Activated gamma-delta T cell (primary cell): ENCODE results near the gene CCNG2.

Experiments used
- DNase-seq: peaks from one replicate; lab custom pipeline; 2025; lab: John Stamatoyannopoulos, UW

Gene CCNG2

DNA sequence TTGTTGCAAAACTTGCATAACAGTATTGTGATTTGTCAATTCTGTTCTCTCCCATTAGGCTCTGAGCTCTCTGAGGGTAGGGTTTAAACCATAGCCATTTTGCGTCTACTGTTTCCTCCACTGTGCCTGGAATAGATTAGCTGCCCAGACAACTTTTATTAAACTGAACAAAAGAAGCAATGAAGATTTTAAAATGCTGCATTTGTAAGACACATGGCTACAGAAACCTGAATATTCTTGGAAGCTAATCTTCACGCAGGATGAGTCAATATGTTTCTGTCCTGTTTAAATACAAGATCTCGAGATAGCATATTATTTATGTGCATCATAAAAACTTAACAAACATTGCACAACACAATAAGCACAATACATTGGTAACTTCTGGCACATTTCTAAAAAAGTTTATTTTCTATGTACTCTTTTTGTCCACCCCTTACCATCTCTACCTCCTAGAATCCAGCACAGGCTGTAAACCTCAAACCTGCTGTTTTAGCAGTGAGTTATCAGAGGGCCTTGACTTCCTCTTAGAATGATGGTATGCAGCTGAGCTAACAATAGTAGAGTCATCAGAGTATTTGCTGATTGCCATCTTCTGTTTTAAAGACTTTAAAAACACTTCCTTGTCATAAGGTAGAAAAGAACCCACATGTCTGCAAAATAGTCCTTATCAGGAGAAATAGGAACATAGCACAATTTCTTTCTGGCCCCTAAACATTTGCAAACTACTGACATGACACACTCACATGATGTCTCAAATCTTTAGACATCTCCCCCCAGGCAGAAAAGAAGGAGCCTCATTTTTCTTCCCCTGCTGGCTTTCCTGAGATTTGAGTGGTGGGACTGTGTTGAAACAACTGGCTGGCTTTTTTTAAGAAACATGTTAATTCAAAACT is 10.6 kb upstream of the CCNG2 start:
- DNase-seq, result no peak

GRCh38 chr4:77147079-77147782 is 9.8 kb upstream of the CCNG2 start:
- no peak for DNase-seq

GRCh38 chr4:77148078-77148477 is 8.9 kb upstream of the CCNG2 start:
- DNase-seq, result no peak

DNA sequence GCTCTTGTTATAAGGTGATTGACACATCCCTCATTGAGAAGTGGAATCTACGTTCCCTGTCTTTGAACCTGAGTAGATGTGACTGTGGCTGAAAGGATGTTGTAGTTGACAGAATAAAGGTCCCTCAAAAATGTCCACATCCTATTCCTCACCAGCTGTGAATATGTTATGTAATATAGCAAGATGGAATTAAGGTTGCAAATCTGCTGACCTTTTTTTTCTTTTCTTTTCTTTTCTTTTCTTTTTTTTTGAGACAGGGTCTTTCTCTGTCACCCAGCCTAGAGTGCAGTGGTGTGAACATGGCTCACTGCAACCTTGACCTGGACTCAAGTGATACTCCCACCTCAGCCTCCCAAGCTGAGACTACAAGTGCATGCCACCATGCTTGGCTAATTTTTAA is 7.2 kb upstream of the CCNG2 start:
- no peak for DNase-seq

DNA sequence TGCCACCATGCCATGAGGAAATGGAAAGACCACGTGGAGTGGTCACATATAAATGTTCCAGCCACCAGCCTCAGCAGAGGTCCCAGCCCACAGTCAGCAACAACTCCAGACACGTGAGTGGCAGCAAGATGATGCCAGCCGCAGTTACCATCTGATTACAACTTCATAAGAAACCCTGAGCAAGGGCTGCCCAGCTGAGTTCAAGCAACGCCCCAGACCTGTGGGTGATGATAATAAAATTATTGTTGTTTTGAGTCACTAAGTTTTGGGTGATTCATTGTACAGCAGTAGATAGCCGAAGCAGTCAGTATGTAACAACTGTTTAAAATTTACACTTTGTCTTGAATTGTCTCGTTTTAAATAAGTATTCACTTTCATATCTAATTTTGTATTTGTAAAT is 5.8 kb upstream of the CCNG2 start:
- no peak for DNase-seq

- no peak for DNase-seq
These were observed 4.6 kb upstream of the CCNG2 start for GRCh38 chr4:77152421-77152820.

DNA sequence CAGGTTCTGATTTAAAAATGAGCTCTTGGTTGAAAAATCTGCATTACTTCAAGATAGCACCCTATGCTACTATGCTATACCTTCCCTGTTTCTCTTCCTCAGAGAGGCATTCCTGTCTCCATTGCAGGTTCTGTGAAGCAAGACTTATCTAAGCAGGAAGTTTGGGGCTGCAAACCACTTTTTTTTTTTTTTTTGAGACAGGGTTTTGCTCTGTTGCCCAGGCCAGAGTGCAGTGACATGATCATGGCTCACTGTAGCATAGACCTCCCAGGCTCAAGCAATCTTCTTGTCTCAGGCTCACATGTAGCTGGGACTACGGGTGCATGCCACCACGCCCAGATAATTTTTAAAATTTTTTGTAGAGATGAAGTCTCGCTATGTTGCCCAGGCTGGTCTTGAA is 4.0 kb upstream of the CCNG2 start:
- no peak for DNase-seq

DNA sequence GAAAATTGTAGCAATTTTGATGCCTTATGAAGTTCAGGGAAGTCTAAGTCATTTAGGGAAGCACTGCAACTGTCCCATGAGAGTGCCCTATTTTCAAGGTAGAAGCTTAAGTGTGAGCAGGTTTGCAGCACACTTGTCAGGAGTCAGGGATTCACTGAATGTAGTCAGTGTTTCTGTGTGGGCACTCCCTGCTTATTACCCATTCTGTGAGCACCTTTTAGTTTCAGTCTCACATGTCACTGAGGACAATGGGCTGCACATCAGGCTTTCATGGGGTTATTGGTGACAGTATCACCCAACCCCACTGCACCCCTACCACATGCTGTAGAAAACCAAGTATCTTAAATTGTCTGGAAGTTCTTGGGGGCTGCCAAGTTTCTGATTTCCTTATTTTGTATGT is 2.9 kb upstream of the CCNG2 start:
- no peak for DNase-seq

- DNase-seq, result no peak
These were observed 2.1 kb upstream of the CCNG2 start for GRCh38 chr4:77154761-77155499.

DNA sequence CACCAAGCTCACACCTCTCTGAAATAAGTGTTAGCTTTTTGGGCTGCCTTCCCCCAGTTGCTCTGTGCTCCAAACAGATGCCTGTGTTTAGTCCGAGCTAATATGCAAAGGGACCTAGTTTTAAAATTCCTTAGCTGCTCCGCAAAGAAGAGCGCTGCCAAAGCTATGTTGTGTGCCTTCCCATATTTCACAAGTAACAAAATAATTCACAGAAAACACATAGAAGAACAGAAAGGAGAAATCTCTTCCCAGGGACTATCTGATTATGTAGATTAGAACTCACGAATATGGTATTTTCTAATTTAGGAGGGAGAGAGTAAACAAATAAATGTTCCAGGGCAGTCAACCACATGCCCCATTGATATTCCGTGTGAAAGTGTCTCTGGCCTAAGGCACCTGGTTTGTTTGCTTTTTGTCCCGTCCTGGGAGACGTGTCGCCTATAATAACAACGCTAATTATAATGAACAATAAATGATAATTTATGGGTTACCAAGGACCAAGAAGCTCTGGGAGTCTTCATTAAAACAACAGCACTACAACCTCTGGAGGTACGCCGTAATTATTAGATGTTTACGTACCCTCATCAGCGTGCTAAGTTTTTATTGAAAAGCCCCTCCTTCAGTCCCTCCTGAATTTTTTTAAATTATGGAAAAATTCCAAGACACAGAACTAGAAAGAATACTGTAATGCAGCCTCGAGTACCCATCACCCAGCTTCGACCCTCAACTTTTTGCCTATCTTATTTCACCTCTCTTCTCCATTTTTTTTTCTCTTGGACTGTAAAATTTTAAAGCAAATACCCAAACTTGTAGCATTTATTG is 1.2 kb upstream of the CCNG2 start:
- no peak for DNase-seq

DNA sequence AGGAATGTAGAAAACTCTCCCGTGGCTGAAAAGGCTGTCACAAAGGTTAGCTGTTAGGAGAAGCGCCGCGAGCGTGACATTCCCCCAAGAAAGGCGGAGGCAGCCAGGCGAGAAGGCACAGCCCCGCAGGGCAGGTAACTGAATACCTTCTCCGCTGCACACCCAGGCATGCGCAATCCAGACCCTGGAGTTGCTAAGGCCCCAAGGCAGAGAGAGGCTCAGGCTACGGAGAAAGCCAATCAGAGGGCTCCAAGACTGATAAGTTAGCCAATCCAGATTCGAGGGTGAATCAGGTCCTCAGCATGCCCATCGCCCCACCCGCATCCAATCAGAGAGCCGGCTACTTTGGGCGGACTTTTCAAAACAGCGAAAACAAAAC is 485 bp upstream of the CCNG2 start:
- DNase-seq, result peak; percentile 36

DNA sequence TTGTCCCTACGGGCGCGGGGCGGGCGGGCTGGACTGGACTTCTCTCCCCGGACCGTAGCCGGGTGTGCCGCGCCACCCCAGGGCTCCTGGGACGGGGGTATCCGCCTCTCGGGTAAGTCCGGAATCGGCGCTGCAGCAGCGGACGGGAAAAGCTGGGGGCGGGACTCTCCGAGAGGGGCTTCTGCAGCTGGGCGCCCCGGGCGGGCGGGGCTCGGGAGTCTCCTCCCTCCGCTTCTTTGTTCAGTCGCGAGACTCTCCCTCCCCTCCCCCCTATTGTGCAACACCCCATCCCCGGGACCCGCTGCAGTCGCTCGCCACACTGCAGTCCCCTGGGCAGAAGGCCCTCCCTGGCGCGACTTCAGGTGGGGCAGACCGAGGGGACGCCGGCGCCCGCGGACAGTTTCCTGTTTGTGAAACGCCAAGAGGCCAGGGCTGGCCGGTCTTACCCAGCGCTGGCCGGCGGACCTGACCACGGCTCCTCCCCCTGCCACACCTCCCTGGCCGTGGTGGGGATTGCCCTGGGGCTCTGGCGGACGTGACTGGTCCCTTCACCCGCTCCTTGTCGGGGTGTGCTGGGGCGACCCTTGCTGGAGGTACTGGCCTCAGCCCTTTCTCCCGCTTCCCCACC is 966 bp downstream of the CCNG2 start:
- peak; percentile 65 for DNase-seq

DNA sequence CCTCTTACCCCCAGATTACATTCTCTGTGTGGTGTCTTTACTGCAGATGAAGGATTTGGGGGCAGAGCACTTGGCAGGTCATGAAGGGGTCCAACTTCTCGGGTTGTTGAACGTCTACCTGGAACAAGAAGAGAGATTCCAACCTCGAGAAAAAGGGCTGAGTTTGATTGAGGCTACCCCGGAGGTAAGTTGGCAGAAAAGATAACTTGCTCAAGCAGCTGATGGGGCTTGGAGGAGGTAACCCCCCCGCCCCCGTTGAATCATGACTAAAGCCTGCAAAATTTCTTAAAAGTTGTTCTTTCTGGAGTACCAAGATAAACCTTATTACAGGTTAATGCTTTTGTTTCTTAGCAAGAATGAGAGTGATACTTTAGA is 1.5 kb downstream of the CCNG2 start:
- no peak for DNase-seq

GRCh38 chr4:77159806-77160205 is 2.8 kb downstream of the CCNG2 start:
- DNase-seq, result no peak

GRCh38 chr4:77163641-77164040 is 6.6 kb downstream of the CCNG2 start:
- no peak for DNase-seq

- DNase-seq, result no peak
These were observed 10.2 kb downstream of the CCNG2 start for GRCh38 chr4:77167173-77167572.

- no peak for DNase-seq
These were observed 10.9 kb downstream of the CCNG2 start for GRCh38 chr4:77167866-77168265.

DNA sequence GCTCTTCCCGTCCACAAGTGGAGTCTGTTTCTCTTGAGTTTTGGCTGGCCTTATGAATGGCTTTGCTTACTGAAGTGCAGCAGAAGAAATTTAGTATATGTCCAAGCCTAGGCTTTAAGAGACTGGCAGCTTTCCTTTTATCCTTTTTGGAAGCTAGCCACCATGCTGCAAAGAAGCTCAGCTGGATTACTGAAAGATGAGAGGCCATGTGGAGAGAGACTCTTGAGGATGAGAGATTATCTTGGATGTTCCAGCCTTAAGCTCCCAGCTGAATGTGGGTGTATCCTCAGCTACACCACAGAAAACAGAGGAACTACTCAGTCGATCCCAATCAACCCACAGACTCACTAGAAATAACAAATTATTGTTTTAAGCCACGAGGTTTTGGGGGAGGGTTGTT is 12.5 kb downstream of the CCNG2 start:
- DNase-seq, result no peak

DNA sequence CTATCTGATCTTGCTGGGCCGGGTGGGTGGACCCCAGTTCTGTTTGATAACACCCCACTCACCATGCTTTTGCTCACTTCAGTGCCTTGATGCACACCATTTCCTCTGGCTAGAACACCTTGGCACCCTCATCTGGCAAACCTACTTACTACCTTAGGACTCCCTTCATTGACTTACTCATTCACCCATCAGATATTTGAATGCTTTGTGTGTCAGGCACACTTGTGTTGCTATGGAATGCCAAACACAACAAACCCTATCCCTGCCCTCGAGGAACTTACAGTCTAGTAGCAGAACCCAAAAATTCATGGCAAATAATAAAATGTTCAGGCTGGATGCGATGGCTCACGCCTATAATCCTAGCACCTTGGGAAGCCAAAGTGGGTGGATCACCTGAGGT is 13.9 kb downstream of the CCNG2 start:
- DNase-seq, result no peak

DNA sequence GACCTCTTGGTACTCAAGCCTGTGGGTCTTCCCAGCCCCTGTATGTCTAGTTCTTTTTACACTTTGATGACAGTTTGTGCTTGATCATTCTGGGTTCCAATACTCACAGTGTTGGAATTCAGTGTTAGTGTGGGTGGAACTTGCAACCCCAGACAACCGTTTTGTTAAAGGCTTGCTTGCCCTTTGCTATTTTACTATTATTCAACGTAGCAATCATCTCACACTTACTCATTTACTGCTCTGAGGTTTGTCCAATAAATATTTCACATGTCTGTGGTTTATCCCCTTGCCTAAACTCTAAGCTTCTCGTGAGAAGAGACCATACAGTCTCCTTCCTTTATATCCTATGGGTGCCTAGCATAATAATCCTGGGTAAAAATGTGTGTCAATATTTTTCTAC is 15.3 kb downstream of the CCNG2 start:
- DNase-seq, result no peak

DNA sequence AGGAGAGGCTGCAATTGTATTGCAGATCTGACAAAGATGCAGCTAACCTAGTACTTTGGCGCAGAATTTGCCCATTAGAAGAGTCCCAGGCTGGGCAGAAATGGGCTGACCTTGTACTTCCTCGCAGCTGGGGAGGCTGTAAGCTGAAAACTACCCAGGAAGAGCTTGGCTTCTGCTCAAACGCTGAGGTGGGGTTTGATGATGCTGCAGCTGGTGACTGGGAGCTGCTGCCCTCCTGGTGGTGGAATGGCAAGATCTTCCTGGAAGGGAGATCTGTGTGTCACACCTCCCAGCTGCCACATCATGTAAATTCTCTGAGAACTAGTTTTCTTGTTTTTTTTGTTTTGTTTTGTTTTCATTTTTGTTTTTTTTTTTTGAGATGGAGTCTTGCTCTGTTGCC is 17.4 kb downstream of the CCNG2 start:
- no peak for DNase-seq
